HG02678 (cell line): Measurements from ENCODE around the gene OTC.

Source experiments
- ATAC-seq: cut with Tn5 transposase; IDR thresholded peaks from one replicate; pipeline ENCODE4 v1.9.1; 2021; ENCODE audit warnings: mild to moderate bottlenecking, moderate library complexity; ENCODE audit not compliant: unreplicated experiment

Gene OTC

GRCh38 chrX:38462257-38462656 lies 109.9 kb downstream of the OTC start:
- no peak for ATAC-seq

DNA sequence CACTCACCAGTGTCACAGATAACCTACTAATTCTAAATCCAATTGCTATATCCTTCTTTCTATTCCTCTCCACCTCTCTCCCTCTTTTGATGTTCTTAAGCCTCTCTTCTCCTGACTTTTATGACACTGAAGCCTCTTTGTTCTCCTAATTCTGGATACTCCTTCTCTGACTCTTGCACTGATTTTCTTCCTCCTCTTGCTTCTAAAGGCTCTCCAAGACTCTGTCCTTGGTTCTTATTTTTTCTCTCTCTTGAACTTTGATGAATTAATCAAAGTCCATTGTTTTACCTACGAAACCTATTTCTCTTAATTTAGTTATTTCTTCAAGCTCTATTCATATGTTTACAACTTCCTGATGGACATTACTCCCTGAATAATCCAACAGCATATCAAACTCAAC lies 113.3 kb downstream of the OTC start:
- ATAC-seq: no peak

GRCh38 chrX:38468563-38469157 lies 116.3 kb downstream of the OTC start:
- ATAC-seq: no peak
